Measurements from ENCODE around the gene SIRT2.
A peak's percentile ranks its signal among the peaks of the same experiment; 100 is the strongest.
"Not testable (repeated sequence)": the region's sequence is repeated elsewhere in the genome, so short reads cannot be mapped to it uniquely, and the experiment has no call there.

The SIRT2 gene

DNA sequence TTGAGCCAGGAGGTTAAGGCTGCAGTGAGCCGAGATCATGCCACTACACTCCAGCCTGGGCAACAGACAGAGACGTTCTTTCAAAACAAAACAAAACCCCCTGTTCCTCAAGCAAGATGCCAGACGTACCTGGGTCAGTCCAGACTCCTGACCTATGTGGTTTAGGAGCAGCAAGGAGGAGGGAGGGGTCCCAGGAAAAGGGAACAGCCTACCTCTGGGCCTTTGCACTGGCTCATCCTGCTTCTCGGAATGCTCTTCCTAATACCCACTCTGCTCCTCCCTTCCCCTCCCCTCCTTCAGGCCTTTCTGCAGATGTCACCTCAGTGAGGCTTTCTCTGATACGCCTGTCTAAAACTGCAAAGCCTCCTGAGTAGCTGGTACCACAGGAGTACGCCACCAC is 30.9 kb downstream of the SIRT2 start:
- no peak for DNase-seq (ENCODE audit: low spot score)

DNA sequence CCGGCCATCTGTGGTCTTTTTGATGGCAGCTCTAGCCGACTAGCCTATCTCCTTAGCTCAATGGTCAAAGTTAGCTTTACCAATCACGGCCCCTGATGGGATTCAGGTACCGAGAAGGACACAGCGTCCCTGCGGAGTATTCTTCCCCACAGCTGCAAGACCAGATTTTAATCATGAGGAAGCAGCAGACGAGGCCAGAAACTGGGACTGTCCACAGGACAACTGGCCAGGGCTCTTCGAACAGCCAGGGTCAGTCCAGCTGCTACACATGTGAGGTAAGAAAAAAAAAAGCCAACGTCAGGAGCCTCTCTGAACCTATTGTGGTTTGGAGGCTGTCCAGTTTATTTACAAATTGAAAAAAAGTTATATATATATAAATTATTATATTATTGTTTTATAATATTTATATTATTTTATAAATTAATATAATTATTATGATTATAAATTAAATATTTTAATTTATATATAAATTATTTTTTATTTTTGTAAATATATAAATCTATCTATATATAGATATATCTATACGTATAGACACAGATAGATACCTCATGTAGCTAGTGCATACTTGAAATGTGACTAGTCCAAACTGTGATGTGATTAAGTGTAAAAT is 32.1 kb downstream of the SIRT2 start:
- no peak for DNase-seq (ENCODE audit: low spot score)

DNA sequence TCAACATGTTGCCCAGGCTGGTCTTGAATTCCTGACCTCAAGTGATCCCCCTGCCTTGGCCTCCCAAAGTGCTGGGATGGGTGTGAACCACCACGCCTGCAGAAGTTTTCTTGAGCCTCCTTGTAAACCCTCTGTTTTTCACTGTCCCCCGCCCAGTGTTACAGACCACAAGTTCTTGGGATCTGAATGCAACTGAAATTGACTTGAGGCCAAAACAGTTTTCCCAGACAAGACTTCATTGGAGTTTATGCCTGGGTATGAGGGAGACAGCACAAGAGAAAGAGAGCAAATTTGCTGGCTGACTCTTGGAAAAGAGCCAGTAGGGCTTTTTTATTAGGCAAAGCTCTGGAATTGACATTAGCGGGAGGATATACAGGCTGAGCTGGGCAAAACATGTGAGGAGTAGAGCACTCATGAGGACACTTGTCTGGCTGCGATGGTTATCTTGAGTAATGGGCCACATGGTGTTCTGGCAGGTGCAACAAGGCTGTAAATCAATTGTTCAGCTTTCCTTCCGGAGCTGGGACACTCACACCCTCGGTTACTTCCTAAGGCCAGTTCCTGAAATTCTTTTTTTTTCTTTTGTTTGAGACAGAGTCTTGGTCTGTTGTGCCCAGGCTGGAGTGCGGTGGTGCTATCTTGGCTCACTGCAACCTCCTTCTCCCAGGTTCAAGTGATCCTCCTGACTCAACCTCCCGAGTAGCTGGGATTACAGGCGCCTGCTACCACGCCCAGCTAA is 36.9 kb downstream of the SIRT2 start:
- DNase-seq (ENCODE audit: low spot score) = no peak

DNA sequence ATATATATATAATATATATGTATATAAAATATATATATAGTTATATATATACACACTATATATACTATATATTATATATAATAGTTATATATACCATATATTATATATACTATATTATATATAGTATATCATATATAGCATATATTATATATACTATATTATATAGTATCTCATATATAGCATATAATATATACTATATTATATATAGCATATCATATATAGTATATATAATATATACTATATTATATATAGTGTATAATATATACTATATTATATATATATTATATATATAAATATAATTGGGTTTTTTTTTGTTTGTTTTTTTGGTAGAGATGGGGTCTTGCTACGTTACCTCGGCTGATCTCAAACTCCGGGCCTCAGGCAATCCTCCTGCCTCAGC is 38.0 kb downstream of the SIRT2 start:
- DNase-seq (ENCODE audit: low spot score) = no peak

DNA sequence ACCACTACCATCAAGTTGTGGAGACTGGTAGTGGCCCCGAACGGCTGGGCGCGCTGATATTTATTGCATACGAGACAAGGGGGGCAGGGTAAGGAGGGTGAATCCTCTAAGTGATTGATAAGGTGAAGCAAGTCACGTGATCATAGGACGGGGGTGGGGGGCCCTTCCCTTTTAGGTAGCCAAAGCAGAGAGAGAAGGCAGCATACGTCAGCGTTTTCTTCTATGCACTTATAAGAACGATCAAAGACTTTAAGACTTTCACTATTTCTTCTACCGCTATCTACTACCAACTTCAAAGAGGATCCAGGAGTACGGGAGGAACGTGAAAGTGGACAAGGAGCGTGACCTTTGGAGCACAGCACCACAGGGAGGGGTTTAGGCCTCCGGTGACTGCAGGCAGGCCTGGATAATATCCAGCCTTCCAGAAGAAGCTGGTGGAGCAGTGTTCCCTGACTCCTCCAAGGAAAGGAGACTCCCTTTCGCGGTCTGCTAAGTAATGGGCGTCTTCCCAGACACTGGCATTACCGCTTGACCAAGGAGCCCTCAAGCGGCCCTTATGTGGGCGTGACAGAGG is 39.7 kb downstream of the SIRT2 start:
- not testable (repeated sequence) for DNase-seq (ENCODE audit: low spot score)

DNA sequence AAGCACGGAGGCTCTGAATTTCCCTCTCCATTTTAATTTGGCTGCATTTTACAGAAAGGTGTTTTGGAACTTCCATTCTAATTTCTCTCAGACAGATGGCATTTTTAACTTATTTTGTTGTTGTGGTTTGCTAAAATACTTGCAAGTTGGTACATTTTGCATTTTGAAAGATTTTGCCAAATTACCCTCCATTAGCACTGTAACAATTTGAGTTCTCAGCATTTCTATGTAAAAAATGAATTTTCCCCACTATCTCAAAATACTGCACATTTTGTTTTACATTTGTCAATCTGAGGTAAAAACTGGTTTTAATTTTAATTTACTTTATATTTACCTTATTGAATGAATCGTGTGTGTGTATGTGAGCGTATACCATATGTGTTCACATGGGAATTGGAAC is 42.6 kb downstream of the SIRT2 start:
- DNase-seq (ENCODE audit: low spot score) = no peak

DNA sequence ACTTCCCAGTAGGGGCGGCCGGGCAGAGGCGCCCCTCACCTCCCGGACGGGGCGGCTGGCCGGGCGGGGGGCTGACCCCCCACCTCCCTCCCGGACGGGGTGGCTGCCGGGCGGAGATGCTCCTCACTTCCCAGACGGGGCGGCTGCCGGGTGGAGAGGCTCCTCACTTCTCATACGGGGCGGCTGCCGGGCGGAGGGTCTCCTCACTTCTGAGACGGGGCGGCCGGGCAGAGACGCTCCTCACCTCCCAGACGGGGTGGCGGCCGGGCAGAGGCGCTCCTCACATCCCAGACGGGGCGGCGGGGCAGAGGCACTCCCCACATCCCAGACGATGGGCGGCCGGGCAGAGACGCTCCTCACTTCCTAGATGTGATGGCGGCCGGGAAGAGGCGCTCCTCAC is 43.7 kb downstream of the SIRT2 start:
- not testable (repeated sequence) for DNase-seq (ENCODE audit: low spot score)

DNA sequence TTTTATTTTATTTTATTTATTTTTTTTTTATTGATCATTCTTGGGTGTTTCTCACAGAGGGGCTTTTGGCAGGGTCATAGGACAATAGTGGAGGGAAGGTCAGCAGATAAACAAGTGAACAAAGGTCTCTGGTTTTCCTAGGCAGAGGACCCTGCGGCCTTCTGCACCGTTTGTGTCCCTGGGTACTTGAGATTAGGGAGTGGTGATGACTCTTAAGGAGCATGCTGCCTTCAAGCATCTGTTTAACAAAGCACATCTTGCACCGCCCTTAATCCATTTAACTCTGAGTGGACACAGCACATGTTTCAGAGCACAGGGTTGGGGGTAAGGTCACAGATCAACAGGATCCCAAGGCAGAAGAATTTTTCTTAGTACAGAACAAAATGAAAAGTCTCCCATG is 44.5 kb downstream of the SIRT2 start:
- DNase-seq (ENCODE audit: low spot score) = not testable (repeated sequence)

DNA sequence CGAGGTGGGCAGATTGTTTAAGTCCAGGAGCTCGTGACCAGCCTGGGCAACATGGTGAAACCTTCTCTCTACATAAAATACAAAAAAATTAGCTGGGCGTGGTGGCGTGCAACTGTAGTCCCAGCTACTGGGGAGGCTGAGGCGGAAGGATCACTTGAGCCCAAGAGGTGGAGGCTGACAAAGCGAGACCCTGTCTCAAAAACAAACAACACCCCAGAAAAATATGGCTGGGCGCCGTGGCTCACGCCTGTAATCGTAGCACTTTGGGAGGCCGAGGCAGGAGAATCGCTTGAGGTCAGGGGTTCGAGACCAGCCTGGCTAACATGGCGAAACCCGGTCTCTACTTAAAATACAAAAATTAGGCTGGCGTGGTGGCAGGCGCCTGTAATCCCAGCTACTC is 46.2 kb downstream of the SIRT2 start:
- DNase-seq (ENCODE audit: low spot score) = no peak

DNA sequence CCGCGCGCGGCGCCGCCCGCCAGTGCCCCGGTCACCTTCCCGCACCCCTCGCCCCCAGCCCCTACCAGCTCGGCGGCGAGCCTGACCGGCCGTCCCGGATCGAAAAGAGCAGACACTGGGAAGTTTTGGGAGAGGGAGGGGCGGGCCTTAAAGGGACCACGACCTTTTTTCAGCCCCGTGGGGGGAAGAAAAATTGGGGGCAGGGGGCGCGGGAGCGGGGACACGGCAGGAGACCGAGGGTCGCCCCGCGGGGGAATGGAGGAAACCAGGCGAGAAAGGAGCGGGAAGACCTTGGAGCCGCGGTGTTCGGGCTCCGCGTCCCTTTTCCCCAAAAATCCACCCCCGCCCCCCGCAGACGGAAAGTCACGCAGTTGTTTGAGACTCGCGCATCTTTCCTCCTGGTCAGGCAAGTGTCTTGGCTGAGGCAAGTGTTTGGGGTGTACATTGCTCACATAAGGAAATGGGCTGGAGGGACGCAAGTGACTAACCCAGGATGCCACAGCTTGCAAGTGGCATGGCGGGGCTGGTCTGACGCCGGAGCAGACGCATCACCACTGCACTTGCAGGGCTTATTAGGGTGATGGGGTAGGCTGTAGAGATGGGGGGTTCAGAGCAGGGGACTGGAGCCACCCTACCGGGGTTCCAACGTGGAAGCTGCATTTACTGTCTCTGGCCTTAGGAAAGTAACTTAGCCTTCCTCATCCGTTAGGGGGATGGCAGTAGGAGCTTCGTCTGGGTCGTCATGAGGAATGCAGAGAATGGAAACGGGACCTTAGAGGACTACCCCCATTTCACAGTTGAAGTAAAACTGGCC is 47.0 kb downstream of the SIRT2 start:
- DNase-seq (ENCODE audit: low spot score) = no peak

DNA sequence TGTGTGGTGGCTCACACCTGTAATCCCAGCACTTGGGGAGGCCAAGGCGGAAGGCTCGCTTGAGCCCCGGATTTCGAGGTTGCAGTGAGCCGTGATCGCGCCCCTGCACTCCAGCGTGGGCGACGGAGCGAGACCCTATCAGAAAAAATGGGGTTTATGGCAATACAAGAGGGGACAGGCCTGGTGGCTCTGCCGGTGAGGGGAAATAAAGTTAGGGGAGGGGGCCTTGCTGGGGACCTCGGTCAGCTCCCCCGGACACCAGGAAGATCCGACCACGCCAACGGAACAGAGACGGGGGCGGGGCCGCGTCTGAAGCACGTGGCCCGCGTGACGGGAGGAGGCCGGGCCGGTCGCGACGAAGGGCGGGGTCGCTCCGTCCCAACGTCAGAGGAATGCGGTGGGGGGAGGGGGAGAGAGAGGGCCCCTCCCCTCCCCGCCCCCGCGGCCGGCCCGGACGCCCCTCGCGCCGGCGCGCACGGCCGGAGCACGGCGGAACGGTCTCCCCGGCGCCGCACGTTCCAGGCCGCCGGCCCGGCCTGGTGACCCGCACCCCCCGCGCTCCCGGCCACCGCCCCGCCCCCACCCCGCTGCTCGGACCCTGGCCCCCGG is 47.7 kb downstream of the SIRT2 start:
- peak; percentile 90 for DNase-seq (ENCODE audit: low spot score)

DNA sequence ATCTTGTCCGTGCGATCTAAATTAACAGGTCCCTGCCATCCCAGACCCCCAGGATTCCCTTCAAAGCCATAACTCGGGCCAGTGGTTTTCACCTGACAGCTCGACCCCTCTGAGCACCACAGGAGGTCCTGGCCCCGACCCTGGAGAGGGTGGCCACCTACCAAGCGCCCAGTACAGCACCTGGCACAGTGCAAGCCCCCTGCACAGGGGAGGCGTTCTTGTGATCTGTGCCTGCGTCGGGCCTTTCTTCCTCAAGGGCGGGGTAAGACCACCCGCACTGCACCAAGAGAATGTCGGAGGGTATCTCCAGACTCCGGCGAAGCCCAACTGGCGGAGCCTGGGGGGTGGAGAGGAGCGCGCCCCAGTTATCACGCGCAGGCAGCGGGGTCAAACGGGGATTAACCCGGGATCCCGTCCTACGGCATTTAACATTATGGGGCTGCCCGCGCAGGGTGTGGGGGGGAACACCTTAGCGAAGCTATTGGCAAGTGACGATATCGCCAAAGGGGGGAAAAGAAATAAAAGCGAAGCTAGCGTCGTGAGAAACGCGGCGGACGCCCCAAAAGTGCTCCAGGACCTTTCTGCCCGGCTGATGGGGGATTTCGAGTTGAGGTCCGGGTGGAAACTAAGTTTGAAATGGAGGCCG is 48.3 kb downstream of the SIRT2 start:
- DNase-seq (ENCODE audit: low spot score) = no peak

DNA sequence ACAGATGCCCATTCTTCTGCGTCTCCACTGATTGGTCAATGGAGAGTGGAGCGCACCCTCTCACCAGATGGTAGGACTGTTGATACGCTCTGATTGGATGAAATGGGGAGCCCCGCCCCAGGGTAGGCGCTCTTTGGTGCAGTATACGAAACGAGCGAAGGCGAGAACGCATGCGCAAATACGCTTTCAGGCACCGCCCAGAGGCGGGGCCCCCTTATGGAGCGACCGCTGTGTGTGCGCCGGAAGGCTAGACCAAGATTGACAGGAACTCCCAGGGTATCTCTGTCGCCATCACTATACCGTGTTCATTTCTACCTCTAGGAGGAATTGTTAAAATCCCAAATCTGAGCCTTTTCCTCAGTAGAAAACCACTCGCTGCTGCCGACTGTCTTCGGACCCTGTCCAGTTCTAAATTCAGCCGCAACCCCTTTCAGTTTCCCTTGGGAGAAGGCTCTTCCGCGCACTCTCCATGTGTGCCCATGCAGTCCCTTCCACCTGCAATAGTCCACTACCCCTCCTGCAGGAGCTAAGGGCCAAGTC is 48.9 kb downstream of the SIRT2 start:
- DNase-seq (ENCODE audit: low spot score) = peak; percentile 91

DNA sequence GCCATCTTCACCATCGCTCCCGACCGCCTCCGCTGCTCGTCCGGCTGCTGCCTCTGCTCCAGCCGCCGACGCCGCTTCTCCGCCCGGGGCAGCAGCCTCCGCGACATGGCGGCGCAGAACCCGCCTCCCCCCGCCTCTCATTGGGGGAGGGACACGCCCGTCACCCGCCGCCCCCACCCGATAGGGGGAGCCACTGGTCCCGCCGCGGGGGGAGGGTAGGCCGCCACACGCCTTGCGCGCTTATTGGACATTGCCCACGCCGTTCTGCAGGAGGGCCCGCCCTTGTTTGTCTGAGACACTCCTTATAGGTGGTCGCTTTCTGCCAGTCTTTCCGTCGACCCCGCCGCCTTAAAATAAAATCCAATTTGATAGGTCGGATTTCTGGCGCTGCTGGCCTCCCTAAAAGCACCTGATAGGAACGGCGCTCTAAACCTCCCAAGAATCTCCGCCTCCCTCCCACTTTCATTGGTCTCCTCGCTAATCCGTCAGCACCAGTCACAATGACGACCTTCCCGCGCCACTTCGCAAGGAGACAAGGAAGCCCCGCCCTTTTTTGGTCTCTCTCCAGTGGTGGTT is 49.5 kb downstream of the SIRT2 start, which contains the start of gene HNRNPL:
TSS of gene HNRNPL (minus strand) at position 127 of the 576 bp plus-strand sequence. CDS start at position 107, 20 bp downstream.
- DNase-seq (ENCODE audit: low spot score) = peak; percentile 90

DNA sequence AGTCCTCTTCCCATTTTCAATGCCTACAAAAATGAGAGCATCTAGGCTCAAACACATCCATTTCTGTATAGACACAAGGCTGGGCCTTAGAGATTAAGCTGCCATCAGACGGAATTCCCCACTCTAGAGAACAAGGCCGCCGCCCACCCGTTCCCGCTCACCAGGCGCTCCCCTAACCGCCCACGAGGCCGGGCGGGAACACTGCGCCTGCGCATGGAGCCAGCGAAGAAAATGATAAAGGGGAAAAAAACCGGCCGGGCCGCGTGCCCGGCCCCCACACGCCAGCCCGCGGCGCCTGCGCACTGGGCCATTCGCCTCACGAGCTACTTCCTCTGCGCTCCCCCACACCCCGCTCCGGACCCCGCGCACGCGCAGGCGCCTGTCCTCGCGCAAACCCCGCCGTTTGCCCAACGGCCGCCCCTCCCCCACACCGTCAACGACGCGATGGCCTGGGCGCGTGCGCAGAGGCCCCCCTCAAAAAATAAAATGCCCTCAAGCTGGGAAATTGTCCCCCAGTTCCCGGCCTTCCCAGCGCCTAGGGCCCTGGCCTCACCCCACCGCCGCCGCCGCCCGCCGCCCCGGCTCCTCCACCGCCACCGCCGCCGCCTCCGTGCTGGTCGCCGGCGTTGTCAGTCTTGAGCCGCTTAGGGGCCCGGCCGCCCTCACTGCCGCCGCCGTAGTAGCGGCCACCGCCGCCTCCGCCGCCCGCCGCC is 50.1 kb downstream of the SIRT2 start:
- peak; percentile 99 for DNase-seq (ENCODE audit: low spot score)

DNA sequence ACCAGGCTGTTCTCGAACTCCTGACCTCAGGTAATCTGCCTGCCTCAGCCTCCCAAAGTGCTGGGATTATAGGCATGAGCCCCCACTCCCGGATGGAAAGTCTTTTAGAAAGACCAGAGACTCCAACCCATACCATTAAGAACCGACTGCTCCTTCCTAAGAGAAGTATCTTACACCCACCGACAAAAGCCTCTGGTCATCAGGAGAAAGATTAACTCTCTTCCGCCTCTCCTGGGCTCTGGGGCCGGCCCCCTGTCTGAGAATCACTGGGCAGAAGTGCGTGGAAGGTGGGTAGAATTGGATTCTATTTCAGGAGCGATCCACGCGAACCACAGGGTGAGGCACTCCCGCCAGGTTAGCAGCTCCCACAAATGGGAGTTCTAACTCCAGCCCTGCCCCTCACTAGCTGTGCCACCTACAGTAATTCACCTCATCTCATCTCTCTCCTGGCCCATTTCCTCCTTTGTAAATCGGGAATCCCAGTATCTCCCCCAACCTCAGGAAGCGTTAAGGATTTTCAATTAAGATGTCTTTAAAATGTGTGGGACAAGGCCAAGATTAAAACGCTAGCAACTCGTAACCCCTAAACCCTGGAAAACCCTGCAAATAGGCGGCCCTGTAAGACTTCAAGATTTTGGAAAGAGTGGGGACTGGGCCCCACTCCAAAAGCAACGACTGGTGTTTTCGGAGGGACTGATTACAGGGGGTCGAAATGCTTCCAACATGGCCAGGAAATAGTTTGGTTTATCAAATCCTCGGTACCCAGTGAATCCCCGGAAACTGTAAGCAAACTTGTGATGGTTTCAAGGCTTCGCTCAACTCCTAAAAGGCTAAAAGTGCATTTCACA is 50.9 kb downstream of the SIRT2 start:
- no peak for DNase-seq (ENCODE audit: low spot score)

DNA sequence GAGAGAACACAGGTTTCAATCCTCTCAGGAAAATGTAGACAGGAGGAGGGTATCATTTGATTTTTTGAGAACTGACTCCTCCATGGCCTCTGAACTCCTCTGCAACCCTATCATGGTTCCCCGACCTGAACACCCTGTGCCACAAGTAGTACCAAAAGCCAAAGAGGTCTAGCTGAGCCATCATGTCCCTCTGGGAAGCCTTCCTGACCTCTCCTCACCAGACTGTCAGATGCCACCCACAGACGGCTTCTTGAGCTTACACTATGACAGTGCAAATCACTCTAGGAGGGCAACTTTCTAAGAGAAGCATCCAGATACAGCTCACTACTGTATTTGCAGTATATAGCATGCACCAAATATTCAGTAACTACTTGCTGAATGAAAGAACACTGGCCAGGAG is 53.3 kb downstream of the SIRT2 start:
- no peak for DNase-seq (ENCODE audit: low spot score)

DNA sequence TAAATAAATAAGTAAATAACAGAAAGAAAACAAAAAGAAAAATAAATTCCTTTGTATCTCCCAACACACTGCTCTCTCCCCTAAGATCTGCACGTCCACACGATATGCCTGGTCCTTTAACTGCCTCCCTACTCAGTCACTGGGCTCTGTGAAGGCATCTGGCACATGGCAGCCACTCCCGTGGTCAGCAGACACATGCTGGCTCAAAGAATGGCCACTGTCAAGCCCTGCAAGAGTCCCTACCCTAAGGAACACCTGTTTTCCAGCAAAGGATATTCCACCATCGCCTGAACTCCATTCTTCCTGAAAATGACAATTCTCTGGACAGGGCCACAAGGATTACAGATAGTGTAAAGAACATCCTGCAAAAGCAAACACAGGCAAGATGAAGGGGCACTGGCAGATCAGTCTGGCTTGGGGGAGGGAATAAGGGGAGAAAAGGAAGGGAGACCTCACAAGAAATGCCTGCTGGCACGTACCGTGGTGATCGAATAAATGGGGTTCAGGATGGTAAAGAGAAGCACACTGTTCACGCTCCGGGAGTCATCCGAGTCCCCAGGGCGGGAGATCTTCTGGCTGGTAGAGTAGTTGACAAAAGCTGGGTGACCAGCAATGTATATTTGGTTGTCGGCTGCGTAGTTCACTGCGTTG is 53.9 kb downstream of the SIRT2 start:
- DNase-seq (ENCODE audit: low spot score) = no peak

All from iPS-NIHi11 (cell line).